Loucy (cell line): ENCODE data around the gene KLHDC4.

Experiments
- EZH2phosphoT487 ChIP-seq: fragments of 200-600 bp; IDR thresholded peaks from 2 replicates; pipeline ENCODE4 v1.6.1; 2018; ENCODE audit warnings: antibody characterized with exemption, mild to moderate bottlenecking, moderate library complexity, borderline replicate concordance
- TF ChIP-seq, protein P1 (sequence below): fragments of 200-600 bp; sonication (generic); conservative IDR thresholded peaks from 2 replicates; pipeline ENCODE4 v1.5.1; 2014; ENCODE audit warnings: mild to moderate bottlenecking, antibody characterized with exemption, low read length

DNA sequence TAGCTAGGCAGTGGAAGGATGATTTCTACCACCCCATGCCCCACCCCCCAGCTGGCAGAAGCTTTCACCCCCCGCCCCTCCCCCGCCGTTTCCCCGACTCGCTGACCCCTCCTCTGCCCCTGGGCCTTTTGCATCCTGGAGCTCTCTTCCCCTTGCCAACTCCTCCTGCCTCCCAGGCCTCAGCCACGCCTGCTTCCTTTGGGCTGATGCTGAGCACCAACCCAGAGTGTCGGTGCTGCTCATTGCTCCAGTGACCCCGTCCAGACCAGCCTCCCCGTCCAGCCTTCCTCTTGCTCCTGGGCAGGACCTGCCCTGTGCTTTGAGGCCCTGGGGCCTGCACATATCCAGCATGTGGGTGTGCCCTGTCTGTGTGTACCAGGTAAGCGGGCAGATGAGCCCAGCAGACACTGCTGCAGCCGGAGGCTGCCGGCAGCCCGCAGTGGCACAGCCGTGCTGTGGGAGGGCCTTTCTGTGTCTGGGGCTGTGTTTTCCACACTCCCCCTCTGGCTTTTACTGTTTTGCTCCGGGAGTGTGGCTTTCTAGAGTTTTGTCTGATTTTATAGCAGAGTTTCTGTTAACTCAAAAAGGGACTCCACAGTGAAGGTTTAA, 90.6 kb downstream of the KLHDC4 start:
- TF ChIP-seq, protein P1, sequence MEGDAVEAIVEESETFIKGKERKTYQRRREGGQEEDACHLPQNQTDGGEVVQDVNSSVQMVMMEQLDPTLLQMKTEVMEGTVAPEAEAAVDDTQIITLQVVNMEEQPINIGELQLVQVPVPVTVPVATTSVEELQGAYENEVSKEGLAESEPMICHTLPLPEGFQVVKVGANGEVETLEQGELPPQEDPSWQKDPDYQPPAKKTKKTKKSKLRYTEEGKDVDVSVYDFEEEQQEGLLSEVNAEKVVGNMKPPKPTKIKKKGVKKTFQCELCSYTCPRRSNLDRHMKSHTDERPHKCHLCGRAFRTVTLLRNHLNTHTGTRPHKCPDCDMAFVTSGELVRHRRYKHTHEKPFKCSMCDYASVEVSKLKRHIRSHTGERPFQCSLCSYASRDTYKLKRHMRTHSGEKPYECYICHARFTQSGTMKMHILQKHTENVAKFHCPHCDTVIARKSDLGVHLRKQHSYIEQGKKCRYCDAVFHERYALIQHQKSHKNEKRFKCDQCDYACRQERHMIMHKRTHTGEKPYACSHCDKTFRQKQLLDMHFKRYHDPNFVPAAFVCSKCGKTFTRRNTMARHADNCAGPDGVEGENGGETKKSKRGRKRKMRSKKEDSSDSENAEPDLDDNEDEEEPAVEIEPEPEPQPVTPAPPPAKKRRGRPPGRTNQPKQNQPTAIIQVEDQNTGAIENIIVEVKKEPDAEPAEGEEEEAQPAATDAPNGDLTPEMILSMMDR, result no peak
- TF ChIP-seq EZH2phosphoT487, result no peak
